ENCODE data around the gene MMP28.

Gene MMP28

GRCh38 chr17:35795007-35795870 lies at the start of gene MMP28:
Gene MMP28, minus strand, starts transcription at chr17:35795641. Its CDS starts 264 bp downstream, at chr17:35795377.
- peak; percentile 9 to 20 for DNase-seq

- no peak for DNase-seq
Measured at GRCh38 chr17:35844547-35844946, 49.1 kb upstream of the MMP28 start.

GRCh38 chr17:35843698-35844097 lies 48.3 kb upstream of the MMP28 start:
- no peak for DNase-seq

- no peak for DNase-seq
Measured at GRCh38 chr17:35842239-35842638, 46.8 kb upstream of the MMP28 start.

GRCh38 chr17:35841505-35841904 lies 46.1 kb upstream of the MMP28 start:
- DNase-seq: no peak

GRCh38 chr17:35841101-35841500 lies 45.7 kb upstream of the MMP28 start:
- DNase-seq: no peak

- no peak for DNase-seq
Measured at GRCh38 chr17:35825206-35825605, 29.8 kb upstream of the MMP28 start.

GRCh38 chr17:35821308-35821707 lies 25.9 kb upstream of the MMP28 start:
- DNase-seq: no peak

- no peak for DNase-seq
Measured at GRCh38 chr17:35819455-35819854, 24.0 kb upstream of the MMP28 start.

- no peak for DNase-seq
Measured at GRCh38 chr17:35817196-35817595, 21.8 kb upstream of the MMP28 start.

GRCh38 chr17:35816723-35817122 lies 21.3 kb upstream of the MMP28 start:
- no peak for DNase-seq

GRCh38 chr17:35812456-35812855 lies 17.0 kb upstream of the MMP28 start:
- no peak for DNase-seq

GRCh38 chr17:35811759-35812158 lies 16.3 kb upstream of the MMP28 start:
- DNase-seq: no peak

GRCh38 chr17:35809855-35810461 lies 14.5 kb upstream of the MMP28 start:
- no peak for DNase-seq

GRCh38 chr17:35808962-35809854 lies 13.8 kb upstream of the MMP28 start, which contains the start of gene TAF15:
Gene TAF15, plus strand, starts transcription at chr17:35809484. Its CDS starts 86 bp downstream, at chr17:35809570.
- peak; percentile 97 for DNase-seq

- DNase-seq: no peak
Measured at GRCh38 chr17:35808240-35808961, 13.0 kb upstream of the MMP28 start.

GRCh38 chr17:35807371-35808144 lies 12.1 kb upstream of the MMP28 start:
- no peak for DNase-seq

- DNase-seq: peak; percentile 57 to 80
Measured at GRCh38 chr17:35804658-35805192, 9.3 kb upstream of the MMP28 start.

- DNase-seq: peak in 1 of 2 donors; percentile 32
Measured at GRCh38 chr17:35801583-35802224, 6.3 kb upstream of the MMP28 start.

- DNase-seq: no peak
Measured at GRCh38 chr17:35799942-35800341, 4.5 kb upstream of the MMP28 start.

- no peak for DNase-seq
Measured at GRCh38 chr17:35797918-35798317, 2.5 kb upstream of the MMP28 start.

All from CD4-positive, alpha-beta T cell treated with Interleukin-1 beta for 1 hour (primary cell).